ENCODE data around the gene KCTD20. TPM values are rescaled to one million over a fixed set of nuclear protein-coding genes. Genes with fewer than 3 reads are reported as not detected.

The KCTD20 gene
- total RNA-seq, 1 donor from 2014 or later: 41.3 TPM

GRCh38 chr6:36426622-36427021 is 16.2 kb upstream of the KCTD20 start:
- H3K36me3 Mint-ChIP-seq: no peaks in the 10 kb centered on the region
- H3K79me2 ChIP-seq (ENCODE audit: low read depth): no peaks in the 10 kb centered on the region
- H3K9ac ChIP-seq: no peak overlapping the region
- no peak overlapping the region for H2AFZ ChIP-seq (replicated peaks)
- H3K36me3 ChIP-seq: no peaks in the 10 kb centered on the region
- no peaks in the 10 kb centered on the region for H3K9me3 ChIP-seq (ENCODE audit: low read depth)
- H3K27ac ChIP-seq: no peak overlapping the region
- H3K4me1 ChIP-seq: peaks cover 10% of the 10 kb centered on the region
- no peak overlapping the region for H3K4me3 Mint-ChIP-seq
- H3K27me3 ChIP-seq: no peaks in the 10 kb centered on the region
- peaks cover 2% of the 10 kb centered on the region for H3K27me3 Mint-ChIP-seq (ENCODE audit: insufficient read depth, low read depth)
- H4K20me1 ChIP-seq (ENCODE audit: low read depth): no peaks in the 10 kb centered on the region
- H3K4me2 ChIP-seq: no peak overlapping the region
- no peak for DNase-seq (ENCODE audit: low spot score)
- peaks cover 16% of the 10 kb centered on the region for H3F3A ChIP-seq (ENCODE audit: low read depth)
- H3K4me1 Mint-ChIP-seq: peaks cover 14% of the 10 kb centered on the region
- H3K27ac Mint-ChIP-seq: no peak overlapping the region
- TF ChIP-seq, protein P1, sequence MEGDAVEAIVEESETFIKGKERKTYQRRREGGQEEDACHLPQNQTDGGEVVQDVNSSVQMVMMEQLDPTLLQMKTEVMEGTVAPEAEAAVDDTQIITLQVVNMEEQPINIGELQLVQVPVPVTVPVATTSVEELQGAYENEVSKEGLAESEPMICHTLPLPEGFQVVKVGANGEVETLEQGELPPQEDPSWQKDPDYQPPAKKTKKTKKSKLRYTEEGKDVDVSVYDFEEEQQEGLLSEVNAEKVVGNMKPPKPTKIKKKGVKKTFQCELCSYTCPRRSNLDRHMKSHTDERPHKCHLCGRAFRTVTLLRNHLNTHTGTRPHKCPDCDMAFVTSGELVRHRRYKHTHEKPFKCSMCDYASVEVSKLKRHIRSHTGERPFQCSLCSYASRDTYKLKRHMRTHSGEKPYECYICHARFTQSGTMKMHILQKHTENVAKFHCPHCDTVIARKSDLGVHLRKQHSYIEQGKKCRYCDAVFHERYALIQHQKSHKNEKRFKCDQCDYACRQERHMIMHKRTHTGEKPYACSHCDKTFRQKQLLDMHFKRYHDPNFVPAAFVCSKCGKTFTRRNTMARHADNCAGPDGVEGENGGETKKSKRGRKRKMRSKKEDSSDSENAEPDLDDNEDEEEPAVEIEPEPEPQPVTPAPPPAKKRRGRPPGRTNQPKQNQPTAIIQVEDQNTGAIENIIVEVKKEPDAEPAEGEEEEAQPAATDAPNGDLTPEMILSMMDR (IDR thresholded peaks at IDR 0.05): no peak
- TF ChIP-seq EZH2phosphoT487 (IDR thresholded peaks at IDR 0.05) (no peak), EZH2 (IDR thresholded peaks at IDR 0.05) (no peak)
- no peaks in the 10 kb centered on the region for H3K9me3 Mint-ChIP-seq
- H3K4me3 ChIP-seq: no peak overlapping the region

DNA sequence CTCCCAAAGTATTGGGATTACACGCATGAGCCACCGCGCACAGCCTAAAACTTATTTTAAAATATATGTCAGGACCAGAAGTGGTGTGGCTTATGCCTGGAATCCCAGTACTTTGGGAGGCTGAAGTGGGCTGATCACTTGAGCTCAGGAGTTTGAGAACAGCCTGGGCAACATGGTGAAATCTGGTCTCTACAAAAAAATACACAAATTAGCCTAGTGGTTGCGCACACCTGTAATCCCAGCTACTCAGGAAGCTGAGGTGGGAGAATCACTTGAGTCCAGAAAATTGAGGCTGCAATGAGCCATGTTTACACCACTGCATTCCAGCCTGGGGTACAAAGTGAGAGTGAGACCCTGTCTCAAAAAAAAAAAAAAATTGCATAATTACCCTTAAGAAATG is 13.9 kb upstream of the KCTD20 start:
- no peaks in the 10 kb centered on the region for H3K36me3 Mint-ChIP-seq
- no peak overlapping the region for H3K4me3 Mint-ChIP-seq
- H3K27ac Mint-ChIP-seq: no peak overlapping the region
- Histone ChIP-seq H4K20me1 (ENCODE audit: low read depth) (no peaks in the 10 kb centered on the region), H3K4me2 (no peak overlapping the region), H3K9ac (no peak overlapping the region), H2AFZ (replicated peaks) (no peak overlapping the region), H3K4me3 (no peak overlapping the region), H3K27me3 (no peaks in the 10 kb centered on the region), H3K9me3 (ENCODE audit: low read depth) (no peaks in the 10 kb centered on the region), H3F3A (ENCODE audit: low read depth) (peaks cover 3% of the 10 kb centered on the region), H3K79me2 (ENCODE audit: low read depth) (no peaks in the 10 kb centered on the region), H3K4me1 (no peaks in the 10 kb centered on the region), H3K36me3 (no peaks in the 10 kb centered on the region), H3K27ac (no peak overlapping the region)
- peaks cover 2% of the 10 kb centered on the region for H3K4me1 Mint-ChIP-seq
- H3K9me3 Mint-ChIP-seq: no peaks in the 10 kb centered on the region
- TF ChIP-seq EZH2phosphoT487 (IDR thresholded peaks at IDR 0.05): no peak
- TF ChIP-seq, protein P1 (IDR thresholded peaks at IDR 0.05): no peak
- no peak for TF ChIP-seq EZH2 (IDR thresholded peaks at IDR 0.05)
- H3K27me3 Mint-ChIP-seq (ENCODE audit: insufficient read depth, low read depth): no peaks in the 10 kb centered on the region
- DNase-seq (ENCODE audit: low spot score): no peak

GRCh38 chr6:36430351-36430750 is 12.4 kb upstream of the KCTD20 start:
- no peak overlapping the region for H3K9ac ChIP-seq
- H3K4me1 ChIP-seq: no peaks in the 10 kb centered on the region
- no peak overlapping the region for H3K27ac ChIP-seq
- H3K27me3 ChIP-seq: no peaks in the 10 kb centered on the region
- no peaks in the 10 kb centered on the region for H4K20me1 ChIP-seq (ENCODE audit: low read depth)
- no peak for TF ChIP-seq EZH2phosphoT487 (IDR thresholded peaks at IDR 0.05)
- TF ChIP-seq, protein P1 (IDR thresholded peaks at IDR 0.05): no peak
- no peak for TF ChIP-seq EZH2 (IDR thresholded peaks at IDR 0.05)
- no peak overlapping the region for H2AFZ ChIP-seq (replicated peaks)
- H3K4me2 ChIP-seq: no peak overlapping the region
- H3K4me3 Mint-ChIP-seq: no peak overlapping the region
- no peaks in the 10 kb centered on the region for H3K9me3 ChIP-seq (ENCODE audit: low read depth)
- H3K4me3 ChIP-seq: no peak overlapping the region
- no peaks in the 10 kb centered on the region for H3K9me3 Mint-ChIP-seq
- H3K36me3 ChIP-seq: no peaks in the 10 kb centered on the region
- H3F3A ChIP-seq (ENCODE audit: low read depth): no peaks in the 10 kb centered on the region
- no peaks in the 10 kb centered on the region for H3K36me3 Mint-ChIP-seq
- H3K79me2 ChIP-seq (ENCODE audit: low read depth): no peaks in the 10 kb centered on the region
- no peaks in the 10 kb centered on the region for H3K4me1 Mint-ChIP-seq
- no peaks in the 10 kb centered on the region for H3K27me3 Mint-ChIP-seq (ENCODE audit: insufficient read depth, low read depth)
- peak; percentile 26 for DNase-seq (ENCODE audit: low spot score)
- H3K27ac Mint-ChIP-seq: no peak overlapping the region

Data from neural progenitor cell (in vitro differentiated cells).